Activated CD8-positive, alpha-beta memory T cell treated with anti-CD3 and anti-CD28 coated beads, Interleukin-2, amount 10 ng/mL, durations not matched to agents 7 days and 5 days (primary cell): Measurements from ENCODE around the gene TCF12. TPM values are rescaled to one million over a fixed set of nuclear protein-coding genes. Genes with fewer than 3 reads are reported as not detected.

ENCODE experiments used
- ATAC-seq: fragments of 150-1000 bp; cut with Tn5 transposase; one replicate; pipeline ENCODE4 v1.10.0; 2021; ENCODE audit warnings: moderate library complexity
- CTCF ChIA-PET: fragments of 350-600 bp; sonication (Branson Sonifier 250); formaldehyde crosslinking; loops from one replicate; lab custom pipeline; 2021; ENCODE audit warnings: antibody characterized with exemption; lab: Charles Lee
- DNase-seq: peaks from one replicate; pipeline ENCODE4 v3.0.0-alpha.2; 2020
- H3K27ac Mint-ChIP-seq: one replicate; pipeline ENCODE4 v1.8.0; 2021; ENCODE audit warnings: mild to moderate bottlenecking, mixed read lengths
- H3K27me3 Mint-ChIP-seq: one replicate; pipeline ENCODE4 v1.8.0; 2021; ENCODE audit warnings: mixed read lengths
- H3K36me3 Mint-ChIP-seq: one replicate; pipeline ENCODE4 v1.8.0; 2021; ENCODE audit warnings: mild to moderate bottlenecking, mixed read lengths
- H3K4me1 Mint-ChIP-seq: one replicate; pipeline ENCODE4 v1.8.0; 2021; ENCODE audit warnings: mixed read lengths
- H3K4me3 Mint-ChIP-seq: one replicate; pipeline ENCODE4 v1.8.0; 2021; ENCODE audit warnings: mild to moderate bottlenecking, moderate library complexity, mixed read lengths
- H3K9me3 Mint-ChIP-seq: one replicate; pipeline ENCODE4 v1.8.0; 2022; ENCODE audit warnings: low read depth, mixed read lengths
- total RNA-seq, 2 experiments: library from RNA; stranded (reverse); gene quantifications; one replicate each; pipeline ENCODE4 v1.2.3, GENCODE V29; 2021

TCF12 gene
- total RNA-seq = 10 to 100 TPM; 75.4 to 89.0 TPM

GRCh38 chr15:56918046-56918938, at the start of gene TCF12:
Gene TCF12 (plus strand): TSS chr15:56918644. CDS start chr15:56919914, 1,270 bp downstream.
- Mint-ChIP-seq H3K4me3 (peak within 1 kb of the TSS; percentile 83), H3K27ac (peak within 1 kb of the TSS; percentile 85), H3K9me3 (no peaks in the 10 kb centered on the region), H3K4me1 (peaks cover 24% of the 10 kb centered on the region), H3K27me3 (no peaks in the 10 kb centered on the region), H3K36me3 (peaks cover 14% of the 10 kb centered on the region)
- DNase-seq = peak; percentile 92
- peak; percentile 81 for ATAC-seq
- CTCF ChIA-PET = interaction anchor here (0.7 to 2.7 kb wide), 13 partner anchors 11 to 1631 kb away, joined by 3 to 9 read pairs (median 4); no protein-coding TSS in a partner anchor

- Mint-ChIP-seq H3K4me3 (no peak overlapping the region), H3K4me1 (no peaks in the 10 kb centered on the region), H3K9me3 (no peaks in the 10 kb centered on the region), H3K27me3 (peaks cover 3% of the 10 kb centered on the region), H3K27ac (no peak overlapping the region), H3K36me3 (no peaks in the 10 kb centered on the region)
- ATAC-seq (no peak), DNase-seq (peak; percentile 55)
- CTCF ChIA-PET = interaction anchor here (0.9 to 2.5 kb wide), 10 partner anchors 9 to 437 kb away, joined by 3 to 24 read pairs (median 4); partner anchors contain the start of gene ZNF280D
Measured at GRCh38 chr15:56869573-56869972, 48.9 kb upstream of the TCF12 start.

GRCh38 chr15:56871185-56871584, 47.3 kb upstream of the TCF12 start:
- CTCF ChIA-PET = interaction anchor here (2.5 kb wide), 1 partner anchor 374 kb away, joined by 15 read pairs; no protein-coding TSS in a partner anchor
- no peaks in the 10 kb centered on the region for H3K27me3 Mint-ChIP-seq
- no peaks in the 10 kb centered on the region for H3K4me1 Mint-ChIP-seq
- H3K4me3 Mint-ChIP-seq = no peak overlapping the region
- DNase-seq (no peak), ATAC-seq (no peak)
- no peaks in the 10 kb centered on the region for H3K9me3 Mint-ChIP-seq
- no peak overlapping the region for H3K27ac Mint-ChIP-seq
- H3K36me3 Mint-ChIP-seq = no peaks in the 10 kb centered on the region

GRCh38 chr15:56871867-56872266, 46.6 kb upstream of the TCF12 start:
- Mint-ChIP-seq H3K27me3 (no peaks in the 10 kb centered on the region), H3K4me3 (no peak overlapping the region), H3K27ac (no peak overlapping the region), H3K9me3 (no peaks in the 10 kb centered on the region), H3K4me1 (no peaks in the 10 kb centered on the region), H3K36me3 (no peaks in the 10 kb centered on the region)
- ATAC-seq (no peak), DNase-seq (no peak)
- CTCF ChIA-PET = no interaction called here

DNA sequence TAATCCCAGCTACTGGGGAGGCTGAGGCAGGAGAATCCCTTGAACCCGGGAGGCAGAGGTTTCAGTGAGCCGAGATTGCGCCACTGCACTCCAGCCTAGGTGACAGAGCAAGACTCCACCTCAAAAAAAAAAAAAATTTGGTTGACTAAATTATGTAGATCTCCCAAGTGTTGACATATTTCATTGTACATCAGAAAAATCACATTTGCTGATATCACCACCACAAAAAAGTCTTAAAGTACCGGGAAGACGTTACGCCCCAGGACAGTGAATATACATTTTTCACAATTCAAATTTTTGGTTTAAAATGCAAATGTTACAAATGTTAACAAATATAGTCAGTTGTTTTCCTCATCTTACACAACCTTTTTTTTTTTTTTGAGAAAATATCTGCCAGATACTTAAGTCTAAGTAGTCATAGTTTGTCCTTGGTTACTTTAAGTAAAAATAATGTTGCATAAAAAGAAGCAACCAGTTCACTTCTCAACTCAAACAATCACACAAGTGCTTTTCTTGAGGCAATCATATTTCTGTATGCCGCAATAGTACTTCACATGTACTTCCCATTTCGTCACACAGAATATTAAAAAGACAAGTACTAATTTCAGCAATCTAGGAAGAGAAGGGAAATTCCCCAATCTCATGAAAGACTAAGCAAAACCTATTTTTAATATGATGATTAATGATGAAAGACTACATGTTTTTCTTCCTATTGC, 41.0 kb upstream of the TCF12 start:
- Mint-ChIP-seq H3K36me3 (no peaks in the 10 kb centered on the region), H3K9me3 (peaks cover 2% of the 10 kb centered on the region), H3K27me3 (peaks cover 6% of the 10 kb centered on the region), H3K4me3 (no peak overlapping the region), H3K27ac (no peak overlapping the region), H3K4me1 (no peaks in the 10 kb centered on the region)
- ATAC-seq = no peak
- CTCF ChIA-PET = interaction anchor here (1.2 kb wide), 1 partner anchor 8 kb away, joined by 4 read pairs; no protein-coding TSS in a partner anchor
- no peak for DNase-seq

- DNase-seq (no peak), ATAC-seq (no peak)
- H3K27me3 Mint-ChIP-seq = peaks cover 6% of the 10 kb centered on the region
- H3K36me3 Mint-ChIP-seq = no peaks in the 10 kb centered on the region
- peaks cover 2% of the 10 kb centered on the region for H3K9me3 Mint-ChIP-seq
- no peak overlapping the region for H3K4me3 Mint-ChIP-seq
- H3K4me1 Mint-ChIP-seq = no peaks in the 10 kb centered on the region
- CTCF ChIA-PET = no interaction called here
- H3K27ac Mint-ChIP-seq = no peak overlapping the region
Measured at GRCh38 chr15:56879502-56879901, 38.9 kb upstream of the TCF12 start.

DNA sequence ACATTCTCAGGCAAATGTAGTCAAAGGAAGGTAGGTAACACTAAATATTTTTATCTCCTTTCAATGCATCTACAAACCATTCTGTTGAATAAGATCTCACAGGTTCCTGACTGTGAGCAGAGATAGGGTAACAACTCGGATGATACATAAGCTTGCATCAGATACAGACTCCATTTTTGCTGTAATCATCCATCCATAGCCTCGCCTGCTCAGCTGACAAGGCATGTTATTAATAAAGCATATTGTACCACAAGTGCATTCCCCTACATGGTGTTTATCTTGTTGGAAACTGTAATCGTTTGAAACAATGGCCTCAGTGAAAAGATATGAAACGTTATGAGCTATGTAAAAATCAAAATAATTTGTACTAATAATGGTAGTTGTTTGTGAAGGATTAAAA, 35.4 kb upstream of the TCF12 start:
- Mint-ChIP-seq H3K27me3 (peaks cover 6% of the 10 kb centered on the region), H3K4me3 (no peak overlapping the region), H3K36me3 (no peaks in the 10 kb centered on the region), H3K9me3 (no peaks in the 10 kb centered on the region), H3K4me1 (peaks cover 16% of the 10 kb centered on the region), H3K27ac (no peak overlapping the region)
- DNase-seq (no peak), ATAC-seq (no peak)
- CTCF ChIA-PET = interaction anchor here (1.0 to 1.4 kb wide), 2 partner anchors 10 to 392 kb away, joined by 3 to 4 read pairs; no protein-coding TSS in a partner anchor

DNA sequence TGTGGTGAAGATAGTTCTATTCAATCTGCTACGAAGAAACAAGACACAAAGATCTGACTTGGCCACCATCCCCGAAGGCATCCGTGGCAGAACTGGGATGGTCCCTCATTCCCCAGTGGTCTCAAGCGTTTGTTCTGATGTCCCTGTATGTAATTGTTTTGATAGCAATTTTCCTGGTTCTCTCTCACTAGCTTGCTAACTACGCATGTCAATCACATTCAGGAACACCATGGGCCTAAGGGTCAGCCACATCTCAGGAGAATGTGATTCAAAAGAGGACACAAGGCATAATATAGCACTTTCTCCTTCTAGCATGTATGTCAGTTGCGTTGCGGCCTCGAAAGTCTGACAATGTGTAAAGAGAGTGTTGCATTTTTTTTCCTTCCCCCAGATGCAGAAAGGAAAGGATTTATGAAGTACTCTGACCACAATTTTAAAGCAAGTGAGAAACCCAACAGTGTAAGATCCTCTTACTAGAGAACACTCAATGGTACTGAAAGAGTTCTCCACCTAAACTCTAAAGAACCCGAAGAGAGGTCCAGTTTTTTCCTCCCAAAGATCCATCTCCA, 32.0 kb upstream of the TCF12 start:
- Mint-ChIP-seq H3K4me3 (peak overlapping the region; percentile 77), H3K27ac (peak overlapping the region; percentile 74), H3K36me3 (peaks cover 1% of the 10 kb centered on the region), H3K4me1 (peaks cover 20% of the 10 kb centered on the region), H3K9me3 (no peaks in the 10 kb centered on the region), H3K27me3 (peaks cover 2% of the 10 kb centered on the region)
- ATAC-seq (no peak), DNase-seq (no peak)
- CTCF ChIA-PET = no interaction called here

DNA sequence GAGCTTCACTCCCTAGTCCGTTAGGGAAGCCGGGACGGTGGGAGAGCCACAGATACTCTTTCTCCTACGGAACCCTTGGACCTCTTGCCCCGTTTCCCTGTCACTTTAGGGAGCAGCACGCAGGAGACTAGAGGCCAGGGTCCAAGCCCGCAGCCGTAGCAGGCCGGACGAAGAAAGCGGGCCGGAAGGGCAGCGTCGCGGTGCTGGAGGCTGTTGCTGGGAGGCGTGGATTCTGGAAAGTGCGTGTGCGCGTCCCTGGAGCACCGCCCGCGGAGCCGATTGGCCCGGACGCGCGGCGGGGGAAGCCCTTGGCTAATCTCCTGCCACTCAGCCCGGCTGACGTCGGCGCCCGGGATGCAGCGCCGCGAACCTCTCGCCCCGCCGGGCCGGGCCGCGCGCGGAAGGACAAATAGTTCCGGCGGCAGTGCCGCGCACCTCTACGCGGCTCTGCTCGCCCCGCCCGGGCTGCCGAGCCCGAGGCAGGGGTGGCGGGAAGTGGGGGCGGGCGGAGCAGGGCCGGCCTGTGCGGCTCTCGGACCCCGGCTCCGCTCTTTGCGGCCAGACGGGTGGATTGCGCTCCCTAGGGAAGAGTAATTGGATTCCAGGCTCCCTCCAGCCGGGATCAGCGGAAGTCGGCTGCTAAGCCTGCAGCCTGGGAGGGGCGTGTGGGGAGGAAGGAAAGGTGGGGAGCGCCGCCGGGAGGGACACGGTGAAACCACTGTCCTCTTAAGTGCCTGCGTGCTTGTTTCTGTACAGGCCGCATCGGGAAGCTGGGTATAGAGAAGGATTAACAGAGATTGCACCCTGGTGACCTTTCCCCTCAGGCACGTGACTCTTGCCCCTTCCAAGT, 31.3 kb upstream of the TCF12 start:
- peaks cover 3% of the 10 kb centered on the region for H3K36me3 Mint-ChIP-seq
- ATAC-seq = peak; percentile 94
- no peaks in the 10 kb centered on the region for H3K9me3 Mint-ChIP-seq
- DNase-seq = peak; percentile 80
- H3K27ac Mint-ChIP-seq = peak overlapping the region; percentile 74
- CTCF ChIA-PET = no interaction called here
- peaks cover 20% of the 10 kb centered on the region for H3K4me1 Mint-ChIP-seq
- no peaks in the 10 kb centered on the region for H3K27me3 Mint-ChIP-seq
- H3K4me3 Mint-ChIP-seq = peak overlapping the region; percentile 77

DNA sequence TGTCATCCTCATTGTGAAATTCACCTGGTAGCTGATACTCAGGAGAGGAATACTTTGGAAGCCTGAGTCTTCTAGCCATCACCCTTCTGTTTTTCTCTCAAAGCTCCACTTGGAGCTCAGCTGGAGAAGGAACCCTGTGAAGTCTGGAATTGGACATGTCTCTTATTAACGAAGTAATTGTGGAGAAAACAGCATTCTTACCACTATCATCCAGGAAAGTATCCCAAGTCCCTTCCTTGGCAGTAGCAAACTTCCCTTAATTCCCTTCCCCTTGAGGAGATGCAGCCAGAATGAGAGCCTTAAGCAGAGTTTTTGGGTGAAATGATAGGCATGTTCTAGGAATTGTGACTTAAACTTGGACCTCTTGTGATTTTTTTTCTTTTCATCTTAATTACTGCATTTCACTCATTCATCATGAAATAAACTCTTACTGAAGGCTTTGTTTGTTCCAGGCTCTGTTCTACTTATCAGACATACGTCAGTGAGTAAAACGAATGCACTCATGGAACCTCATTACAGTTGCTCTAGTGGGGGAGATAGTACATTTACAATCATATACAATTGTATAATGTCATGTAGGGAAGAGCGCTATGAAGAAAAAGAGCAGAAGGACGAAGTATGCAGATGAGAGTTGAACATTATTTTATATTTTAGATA, 30.5 kb upstream of the TCF12 start:
- no peaks in the 10 kb centered on the region for H3K27me3 Mint-ChIP-seq
- H3K27ac Mint-ChIP-seq = peak overlapping the region; percentile 73
- no peak for DNase-seq
- H3K4me3 Mint-ChIP-seq = peak overlapping the region; percentile 77
- H3K9me3 Mint-ChIP-seq = no peaks in the 10 kb centered on the region
- H3K36me3 Mint-ChIP-seq = peaks cover 3% of the 10 kb centered on the region
- peaks cover 20% of the 10 kb centered on the region for H3K4me1 Mint-ChIP-seq
- CTCF ChIA-PET = no interaction called here
- ATAC-seq = no peak

DNA sequence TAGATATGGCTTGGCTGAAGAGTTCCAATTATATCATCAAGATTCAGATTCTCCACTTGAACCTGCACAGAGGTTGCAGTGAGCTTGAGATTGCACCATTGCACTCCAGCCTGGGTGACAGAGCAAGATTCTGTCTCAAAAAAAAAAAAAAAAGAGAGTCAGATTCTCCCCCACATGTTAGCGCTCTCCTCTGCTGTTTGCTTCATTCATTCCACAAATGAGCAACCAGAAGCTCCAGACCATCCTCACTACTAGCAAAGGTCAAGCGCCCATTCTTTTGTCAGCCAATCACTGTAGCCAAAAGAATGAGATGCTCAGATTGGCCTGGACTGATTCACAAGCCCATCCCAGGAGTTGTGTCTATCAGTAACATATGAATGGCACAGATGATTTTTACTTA, 28.4 kb upstream of the TCF12 start:
- ATAC-seq (no peak), DNase-seq (no peak)
- no peaks in the 10 kb centered on the region for H3K9me3 Mint-ChIP-seq
- H3K4me3 Mint-ChIP-seq = no peak overlapping the region
- peaks cover 3% of the 10 kb centered on the region for H3K36me3 Mint-ChIP-seq
- no peaks in the 10 kb centered on the region for H3K27me3 Mint-ChIP-seq
- H3K4me1 Mint-ChIP-seq = peaks cover 20% of the 10 kb centered on the region
- CTCF ChIA-PET = no interaction called here
- H3K27ac Mint-ChIP-seq = no peak overlapping the region

DNA sequence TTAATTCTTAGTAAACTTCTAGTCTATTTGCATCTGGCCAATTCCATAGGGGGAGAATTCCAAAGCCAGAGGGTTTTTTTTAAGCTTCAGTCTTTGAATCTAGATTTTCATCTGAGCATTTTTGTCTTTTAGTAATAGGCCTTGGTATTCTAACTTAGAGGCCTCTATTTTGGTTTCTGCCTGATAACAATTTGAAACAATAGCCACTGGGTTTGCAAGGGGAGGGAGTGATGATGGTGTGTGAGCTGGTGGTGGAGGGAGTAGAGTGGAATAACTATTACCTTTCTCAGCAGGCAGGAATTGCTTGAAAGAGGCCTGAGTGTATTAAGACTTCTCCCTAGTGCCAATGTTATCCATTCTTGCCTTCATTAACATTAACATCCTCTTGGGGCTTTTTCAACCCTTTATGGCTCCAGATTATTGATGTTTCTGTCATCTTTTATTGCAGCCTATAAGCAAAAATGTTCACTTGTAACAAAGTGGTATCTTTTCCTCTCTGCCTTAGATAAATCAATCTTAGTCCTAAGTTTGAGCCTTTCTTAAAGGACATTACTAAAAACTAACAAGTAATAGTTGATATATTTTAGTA, 26.5 kb upstream of the TCF12 start:
- H3K27me3 Mint-ChIP-seq = no peaks in the 10 kb centered on the region
- H3K9me3 Mint-ChIP-seq = peaks cover under 1% of the 10 kb centered on the region
- H3K4me1 Mint-ChIP-seq = peaks cover 11% of the 10 kb centered on the region
- ATAC-seq (no peak), DNase-seq (no peak)
- CTCF ChIA-PET = interaction anchor here (1.1 to 1.7 kb wide), 3 partner anchors 20 to 74 kb away, joined by 3 to 4 read pairs (median 4); partner anchors contain the start of gene TCF12
- H3K36me3 Mint-ChIP-seq = peaks cover 4% of the 10 kb centered on the region
- H3K4me3 Mint-ChIP-seq = no peak overlapping the region
- no peak overlapping the region for H3K27ac Mint-ChIP-seq
